B cell (primary cell): Measurements from ENCODE around the gene PTBP3. TPM values are rescaled to one million over a fixed set of nuclear protein-coding genes. Genes with fewer than 3 reads are reported as not detected.

ENCODE experiments used
- ATAC-seq: fragments of 200-7000 bp; cut with Tn5 transposase; one replicate; pipeline ENCODE4 v1.10.0; 2021; ENCODE audit warnings: low read depth, mild to moderate bottlenecking, moderate number of reproducible peaks, moderate library complexity
- CTCF ChIA-PET: fragments of 350-600 bp; sonication (Branson Sonifier 250); formaldehyde crosslinking; loops from one replicate; lab custom pipeline; 2021; ENCODE audit warnings: antibody characterized with exemption, inconsistent platforms; lab: Charles Lee
- POLR2A ChIA-PET: fragments of 350-600 bp; sonication (Branson Sonifier 250); formaldehyde crosslinking; loops from one replicate; lab custom pipeline; 2021; ENCODE audit warnings: antibody characterized with exemption; lab: Charles Lee
- DNase-seq: peaks from one replicate; pipeline ENCODE4 v3.0.0; 2013
- H2AFZ ChIP-seq: 2 replicates; pipeline ENCODE4 v1.6.1; 2012; ENCODE audit warnings: mild to moderate bottlenecking, low read depth, low read length; ENCODE audit not compliant: insufficient read depth, poor library complexity, severe bottlenecking
- H3K27ac ChIP-seq, 2 donors: 1 replicate in 1 of 2; 2 replicates in 1 of 2; pipeline ENCODE4 v1.5.1; 2012 to 2013; ENCODE audit warnings: low read length in 2 of 2, mild to moderate bottlenecking in 2 of 2, moderate library complexity in 1 of 2
- H3K27me3 ChIP-seq, 4 experiments: fragments of 200-600 bp in 1 of 4; sonication (generic) in 1 of 4; replicated peaks in 1 of 4; 1 replicate in 2 of 4; 2 replicates in 2 of 4; pipeline versions ENCODE4 v1.6.1 to v1.7.0; 2013 to 2016; ENCODE audit warnings: low read length in 3 of 4, mild to moderate bottlenecking in 2 of 4, mixed read lengths in 1 of 4, moderate library complexity in 1 of 4; ENCODE audit not compliant: insufficient read depth in 4 of 4, control insufficient read depth in 3 of 4; ENCODE audit errors: control extremely low read depth in 1 of 4
- H3K36me3 ChIP-seq, 2 experiments: replicated peaks in 1 of 2; 1 replicate in 1 of 2; 2 replicates in 1 of 2; pipeline versions ENCODE4 v1.6.1 to v1.7.1; 2013; ENCODE audit warnings: low read length in 1 of 2; ENCODE audit not compliant: insufficient read depth in 2 of 2, control insufficient read depth in 1 of 2; ENCODE audit errors: control extremely low read depth in 1 of 2, extremely low read depth in 1 of 2
- H3K4me1 ChIP-seq, 2 donors: fragments of 200-600 bp in 1 of 2; sonication (generic) in 1 of 2; 1 replicate in 1 of 2; 2 replicates in 1 of 2; pipeline versions ENCODE4 v1.5.1 to v1.6.1; 2013 to 2017; ENCODE audit warnings: low read length in 2 of 2; ENCODE audit not compliant: control insufficient read depth in 2 of 2, insufficient read depth in 2 of 2
- H3K4me2 ChIP-seq: replicated peaks from 2 replicates; pipeline ENCODE3; 2012; ENCODE audit warnings: mild to moderate bottlenecking, low read depth, low read length; ENCODE audit not compliant: poor library complexity, severe bottlenecking
- H3K4me3 ChIP-seq, 5 experiments: fragments of 200-600 bp in 1 of 5; sonication (generic) in 1 of 5; 1 replicate in 3 of 5; 2 replicates in 2 of 5; pipeline versions ENCODE4 v1.5.1 to v1.7.0; 2011 to 2016; ENCODE audit warnings: low read length in 4 of 5, mild to moderate bottlenecking in 4 of 5, low read depth in 2 of 5, control low read depth in 1 of 5, moderate library complexity in 1 of 5; ENCODE audit not compliant: insufficient read depth in 1 of 5; ENCODE audit errors: control extremely low read depth in 1 of 5, extremely low read depth in 1 of 5
- H3K79me2 ChIP-seq: fragments of 200-600 bp; sonication (generic); one replicate; pipeline ENCODE4 v1.6.0; 2016; ENCODE audit warnings: low read length; ENCODE audit not compliant: control insufficient read depth, insufficient read depth
- H3K9ac ChIP-seq: fragments of 200-600 bp; sonication (generic); 2 replicates; pipeline ENCODE4 v1.6.1; 2017; ENCODE audit warnings: mild to moderate bottlenecking, low read length, moderate library complexity
- H3K9me3 ChIP-seq, 3 donors: one replicate each; pipeline versions ENCODE4 v1.6.1 to v1.7.1; 2013; ENCODE audit warnings: low read length in 2 of 3; ENCODE audit not compliant: control insufficient read depth in 2 of 3, insufficient read depth in 1 of 3; ENCODE audit errors: control extremely low read depth in 1 of 3
- H4K20me1 ChIP-seq: 2 replicates; pipeline ENCODE4 v1.6.0; 2012; ENCODE audit warnings: mild to moderate bottlenecking, low read length; ENCODE audit not compliant: insufficient read depth, control insufficient read depth, poor library complexity, severe bottlenecking
- H3K27ac Mint-ChIP-seq: one replicate; pipeline ENCODE4 v1.8.0; 2021; ENCODE audit warnings: mixed read lengths
- H3K27me3 Mint-ChIP-seq: one replicate; pipeline ENCODE4 v1.8.0; 2021; ENCODE audit warnings: mixed read lengths
- H3K4me1 Mint-ChIP-seq: one replicate; pipeline ENCODE4 v1.8.0; 2021; ENCODE audit warnings: mixed read lengths
- H3K4me3 Mint-ChIP-seq: one replicate; pipeline ENCODE4 v1.8.0; 2021; ENCODE audit warnings: mixed read lengths
- H3K9me3 Mint-ChIP-seq: one replicate; pipeline ENCODE4 v1.8.0; 2022; ENCODE audit warnings: mixed read lengths; ENCODE audit not compliant: insufficient read depth
- EZH2 ChIP-seq: IDR thresholded peaks from 2 replicates; pipeline ENCODE4 v1.6.1; 2012; ENCODE audit warnings: borderline replicate concordance, low read depth, mild to moderate bottlenecking, moderate library complexity, low read length; ENCODE audit not compliant: insufficient read depth, poor library complexity, severe bottlenecking
- WGBS: methylation state at CpG from one replicate; pipeline ENCODE4 v1.1.5; 2013; ENCODE audit warnings: missing lambda C conversion rate; ENCODE audit not compliant: insufficient coverage; 5-methylcytosine and 5-hydroxymethylcytosine counted together
- intact Hi-C: fragments of 100-400 bp; cut with micrococcal nuclease; formaldehyde crosslinking; loops from one replicate; pipeline ENCODE4 v1.10.0; 2022
- polyA plus RNA-seq: library from polyadenylated mRNA; depleted of rRNA; stranded (reverse); fragments of >200 nt; gene quantifications from 2 replicates; pipeline ENCODE4 v1.2.3, GENCODE V29; 2012
- total RNA-seq, 2 donors: library from RNA; stranded (reverse); fragments of 120-200 nt in 1 of 2; gene quantifications; 1 replicate in 1 of 2; 2 replicates in 1 of 2; pipeline versions ENCODE4 v1.2.3 to v1.2.4, GENCODE V29; 2013 to 2022
- TF ChIP-seq, protein P1 (sequence below): fragments of 200-600 bp; IDR thresholded peaks from one replicate; pipeline ENCODE4 v1.8.0; 2022; ENCODE audit warnings: antibody characterized with exemption, mild to moderate bottlenecking

The PTBP3 gene
- total and polyA plus RNA-seq, 2 donors (not counting 1 experiment from before 2014, with no cell fraction given): 22.8 to 133 TPM

DNA sequence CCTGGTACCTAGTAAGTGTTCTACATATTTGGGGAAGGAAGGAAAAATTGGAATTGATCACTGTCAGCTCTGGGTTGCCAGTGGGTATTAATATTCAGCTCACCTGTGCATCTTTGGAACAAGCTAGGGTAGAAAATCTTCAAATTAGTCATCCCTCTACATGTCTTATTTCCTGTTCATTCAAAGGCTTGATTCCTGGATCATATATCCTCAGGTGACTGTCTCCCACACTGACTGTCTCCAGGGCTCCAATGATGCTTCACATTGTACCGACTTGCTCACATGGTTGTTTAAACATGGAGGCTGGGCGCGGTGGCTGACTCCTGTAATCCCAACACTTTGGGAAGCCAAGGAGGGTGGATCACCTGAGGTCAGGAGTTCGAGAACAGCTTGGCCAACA is 146.7 kb downstream of the PTBP3 start:
- intact Hi-C loops: no loop called here
- no peak overlapping the region for H3K9ac ChIP-seq
- H3K4me2 ChIP-seq: no peak overlapping the region
- H3K27ac ChIP-seq: no peak overlapping the region
- H3K4me1 ChIP-seq: no peaks in the 10 kb centered on the region
- no peaks in the 10 kb centered on the region for H3K36me3 ChIP-seq
- no peak for TF ChIP-seq EZH2
- TF ChIP-seq, protein P1, sequence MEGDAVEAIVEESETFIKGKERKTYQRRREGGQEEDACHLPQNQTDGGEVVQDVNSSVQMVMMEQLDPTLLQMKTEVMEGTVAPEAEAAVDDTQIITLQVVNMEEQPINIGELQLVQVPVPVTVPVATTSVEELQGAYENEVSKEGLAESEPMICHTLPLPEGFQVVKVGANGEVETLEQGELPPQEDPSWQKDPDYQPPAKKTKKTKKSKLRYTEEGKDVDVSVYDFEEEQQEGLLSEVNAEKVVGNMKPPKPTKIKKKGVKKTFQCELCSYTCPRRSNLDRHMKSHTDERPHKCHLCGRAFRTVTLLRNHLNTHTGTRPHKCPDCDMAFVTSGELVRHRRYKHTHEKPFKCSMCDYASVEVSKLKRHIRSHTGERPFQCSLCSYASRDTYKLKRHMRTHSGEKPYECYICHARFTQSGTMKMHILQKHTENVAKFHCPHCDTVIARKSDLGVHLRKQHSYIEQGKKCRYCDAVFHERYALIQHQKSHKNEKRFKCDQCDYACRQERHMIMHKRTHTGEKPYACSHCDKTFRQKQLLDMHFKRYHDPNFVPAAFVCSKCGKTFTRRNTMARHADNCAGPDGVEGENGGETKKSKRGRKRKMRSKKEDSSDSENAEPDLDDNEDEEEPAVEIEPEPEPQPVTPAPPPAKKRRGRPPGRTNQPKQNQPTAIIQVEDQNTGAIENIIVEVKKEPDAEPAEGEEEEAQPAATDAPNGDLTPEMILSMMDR: no peak
- no peaks in the 10 kb centered on the region for H3K27me3 ChIP-seq
- no peaks in the 10 kb centered on the region for H4K20me1 ChIP-seq
- H2AFZ ChIP-seq: no peak overlapping the region
- H3K4me3 ChIP-seq: no peak overlapping the region
- Mint-ChIP-seq H3K9me3 (no peaks in the 10 kb centered on the region), H3K4me1 (no peaks in the 10 kb centered on the region), H3K27ac (no peak overlapping the region), H3K27me3 (no peaks in the 10 kb centered on the region), H3K4me3 (no peak overlapping the region)
- ChIA-PET CTCF (interaction anchor here (0.6 to 1.3 kb wide), 2 partner anchors 23 to 34 kb away, joined by 3 read pairs; no protein-coding TSS in a partner anchor), POLR2A (no interaction called here)
- DNase-seq: no peak
- WGBS: 100% methylated on average over 3 of the region's 4 CpGs
- peaks cover 0 to 8% (median 0%) of the 10 kb centered on the region in 3 donors for H3K9me3 ChIP-seq
- ATAC-seq: no peak
- no peaks in the 10 kb centered on the region for H3K79me2 ChIP-seq

DNA sequence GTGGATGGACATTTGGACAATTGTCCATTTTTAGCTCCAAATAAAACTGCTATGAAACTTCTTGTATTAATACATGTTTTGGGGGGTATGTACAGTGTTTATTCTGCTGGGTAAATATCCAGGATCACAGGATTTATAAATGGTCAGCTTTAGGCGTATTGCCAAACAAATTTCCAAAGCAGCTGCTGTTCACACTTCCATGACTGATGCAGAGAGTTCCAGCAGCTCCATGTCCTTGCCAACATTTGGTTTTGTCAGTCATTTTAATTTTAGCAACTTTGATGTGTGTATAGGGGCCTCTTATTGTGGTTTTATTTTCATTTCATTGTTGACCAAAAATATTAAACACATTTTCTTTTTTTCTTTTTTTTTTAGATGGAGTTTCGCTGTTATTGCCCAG is 148.5 kb downstream of the PTBP3 start:
- no peak for ATAC-seq
- TF ChIP-seq, protein P1: no peak
- no peak for TF ChIP-seq EZH2
- whole genome bisulfite sequencing: 100% methylated on average over 1 of the region's 2 CpGs
- H3K4me1 ChIP-seq: peaks cover 10 to 12% of the 10 kb centered on the region in 2 donors
- intact Hi-C loops: loop anchor here (5.0 kb wide), 1 partner anchor 78 kb away; no protein-coding TSS in a partner anchor
- Mint-ChIP-seq H3K4me3 (no peak overlapping the region), H3K27me3 (no peaks in the 10 kb centered on the region), H3K27ac (no peak overlapping the region), H3K4me1 (peaks cover 14% of the 10 kb centered on the region), H3K9me3 (no peaks in the 10 kb centered on the region)
- H3K9ac ChIP-seq: no peak overlapping the region
- H2AFZ ChIP-seq: no peak overlapping the region
- H4K20me1 ChIP-seq: no peaks in the 10 kb centered on the region
- H3K79me2 ChIP-seq: no peaks in the 10 kb centered on the region
- H3K27ac ChIP-seq: no peak overlapping the region
- no peak overlapping the region for H3K4me2 ChIP-seq
- peaks cover 0 to 4% (median 0%) of the 10 kb centered on the region in 3 donors for H3K9me3 ChIP-seq
- no peaks in the 10 kb centered on the region for H3K36me3 ChIP-seq
- POLR2A ChIA-PET: no interaction called here
- no peak overlapping the region for H3K4me3 ChIP-seq
- no peak for DNase-seq
- H3K27me3 ChIP-seq: no peaks in the 10 kb centered on the region
- CTCF ChIA-PET: no interaction called here
